DOHH2 (cell line): ENCODE results near the gene RBM28.

Experiments
- EZH2phosphoT487 ChIP-seq: fragments of 200-600 bp; sonication (generic); IDR thresholded peaks from 2 replicates; pipeline ENCODE4 v1.6.1; 2017; ENCODE audit warnings: borderline replicate concordance, mild to moderate bottlenecking, antibody characterized with exemption, low read length, moderate library complexity, mixed read lengths
- TF ChIP-seq, protein P1 (sequence below): fragments of 200-600 bp; sonication (generic); IDR thresholded peaks from one replicate; pipeline ENCODE4 v1.5.1; 2014; ENCODE audit warnings: antibody characterized with exemption, mild to moderate bottlenecking, low read depth, low read length; ENCODE audit not compliant: poor library complexity, severe bottlenecking

DNA sequence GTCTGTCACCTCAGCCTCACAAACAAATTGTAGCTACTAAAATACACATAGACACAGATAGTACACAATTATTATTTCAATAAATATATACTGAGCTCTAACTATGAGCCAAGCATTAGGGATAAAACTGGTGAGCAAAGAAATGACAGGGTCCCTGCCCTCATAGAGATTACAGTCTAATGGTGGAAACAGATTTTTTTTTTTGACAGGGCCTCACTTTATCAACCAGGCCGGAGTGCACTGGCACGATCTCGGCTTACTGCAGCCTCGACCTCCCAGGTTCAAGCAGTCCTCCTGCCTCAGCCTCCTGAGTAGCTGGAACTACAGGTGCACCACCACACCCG, 695 bp upstream of the RBM28 start:
- TF ChIP-seq, protein P1, sequence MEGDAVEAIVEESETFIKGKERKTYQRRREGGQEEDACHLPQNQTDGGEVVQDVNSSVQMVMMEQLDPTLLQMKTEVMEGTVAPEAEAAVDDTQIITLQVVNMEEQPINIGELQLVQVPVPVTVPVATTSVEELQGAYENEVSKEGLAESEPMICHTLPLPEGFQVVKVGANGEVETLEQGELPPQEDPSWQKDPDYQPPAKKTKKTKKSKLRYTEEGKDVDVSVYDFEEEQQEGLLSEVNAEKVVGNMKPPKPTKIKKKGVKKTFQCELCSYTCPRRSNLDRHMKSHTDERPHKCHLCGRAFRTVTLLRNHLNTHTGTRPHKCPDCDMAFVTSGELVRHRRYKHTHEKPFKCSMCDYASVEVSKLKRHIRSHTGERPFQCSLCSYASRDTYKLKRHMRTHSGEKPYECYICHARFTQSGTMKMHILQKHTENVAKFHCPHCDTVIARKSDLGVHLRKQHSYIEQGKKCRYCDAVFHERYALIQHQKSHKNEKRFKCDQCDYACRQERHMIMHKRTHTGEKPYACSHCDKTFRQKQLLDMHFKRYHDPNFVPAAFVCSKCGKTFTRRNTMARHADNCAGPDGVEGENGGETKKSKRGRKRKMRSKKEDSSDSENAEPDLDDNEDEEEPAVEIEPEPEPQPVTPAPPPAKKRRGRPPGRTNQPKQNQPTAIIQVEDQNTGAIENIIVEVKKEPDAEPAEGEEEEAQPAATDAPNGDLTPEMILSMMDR: no peak
- TF ChIP-seq EZH2phosphoT487: no peak
